Stimulated activated CD4-positive, alpha-beta T cell treated with anti-CD3 and anti-CD28 coated beads, Interleukin-4, amount 100 ng/mL, for 4 hours (primary cell): Measurements from ENCODE around the gene GBX2.

ENCODE experiments used
- DNase-seq, 2 experiments: peaks; one replicate each; pipeline ENCODE4 v3.0.0-alpha.2; 2020

GBX2 gene

GRCh38 chr2:236168110-236169080 is at the start of gene GBX2:
TSS of gene GBX2 (minus strand) at chr2:236168386. CDS start at chr2:236167971, 415 bp downstream.
- no peak for DNase-seq

- DNase-seq, result no peak
Observed at GRCh38 chr2:236217926-236218325, 49.7 kb upstream of the GBX2 start.

DNA sequence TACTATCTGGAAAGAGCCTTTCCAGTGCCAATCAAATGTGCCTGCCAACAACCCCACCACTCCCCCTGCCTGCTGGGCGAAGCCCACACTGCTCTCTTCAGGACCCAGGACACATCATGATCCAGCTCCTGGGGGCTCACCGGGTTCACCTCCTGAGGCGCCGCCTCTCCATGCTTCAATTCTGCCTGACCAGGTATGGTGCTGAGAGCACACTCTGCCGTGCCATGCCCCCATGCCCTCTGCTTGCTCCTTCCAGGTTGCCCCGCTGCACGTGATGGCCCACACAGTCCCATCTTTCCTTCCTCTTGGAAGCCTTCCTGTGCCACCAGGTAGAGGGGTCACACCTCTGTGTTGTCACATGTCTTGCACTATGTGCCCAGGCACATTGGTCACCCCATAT is 48.5 kb upstream of the GBX2 start:
- DNase-seq, result no peak

DNA sequence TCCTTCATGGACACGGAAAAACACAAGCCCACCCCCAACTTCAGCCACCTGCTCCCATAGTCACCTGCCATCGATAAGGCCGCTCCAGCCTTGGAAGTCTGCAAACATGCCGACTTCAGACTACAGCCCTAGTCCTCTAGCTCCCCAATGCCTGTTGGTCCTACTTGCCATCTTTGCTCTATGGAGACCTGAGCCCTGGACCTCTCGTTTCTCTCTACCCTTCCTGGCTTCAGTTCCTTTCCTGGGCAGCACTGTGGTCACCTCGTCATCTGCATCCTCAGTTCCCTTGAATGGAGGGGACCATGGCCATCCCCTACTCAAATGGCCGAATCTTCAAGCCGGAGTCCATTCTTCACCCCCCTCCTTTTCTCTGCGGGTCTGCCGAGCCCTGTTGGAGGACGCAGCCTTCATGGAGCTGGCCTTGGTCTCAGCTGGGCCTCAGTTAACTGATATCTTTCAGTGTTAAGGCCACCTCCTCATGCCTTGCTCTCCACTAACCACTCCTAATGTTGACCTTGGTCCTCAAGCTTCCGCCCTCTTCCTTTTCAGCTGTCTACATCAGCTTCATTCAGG is 47.7 kb upstream of the GBX2 start:
- no peak for DNase-seq

- DNase-seq, result no peak
Observed at GRCh38 chr2:236215196-236215595, 47.0 kb upstream of the GBX2 start.

DNA sequence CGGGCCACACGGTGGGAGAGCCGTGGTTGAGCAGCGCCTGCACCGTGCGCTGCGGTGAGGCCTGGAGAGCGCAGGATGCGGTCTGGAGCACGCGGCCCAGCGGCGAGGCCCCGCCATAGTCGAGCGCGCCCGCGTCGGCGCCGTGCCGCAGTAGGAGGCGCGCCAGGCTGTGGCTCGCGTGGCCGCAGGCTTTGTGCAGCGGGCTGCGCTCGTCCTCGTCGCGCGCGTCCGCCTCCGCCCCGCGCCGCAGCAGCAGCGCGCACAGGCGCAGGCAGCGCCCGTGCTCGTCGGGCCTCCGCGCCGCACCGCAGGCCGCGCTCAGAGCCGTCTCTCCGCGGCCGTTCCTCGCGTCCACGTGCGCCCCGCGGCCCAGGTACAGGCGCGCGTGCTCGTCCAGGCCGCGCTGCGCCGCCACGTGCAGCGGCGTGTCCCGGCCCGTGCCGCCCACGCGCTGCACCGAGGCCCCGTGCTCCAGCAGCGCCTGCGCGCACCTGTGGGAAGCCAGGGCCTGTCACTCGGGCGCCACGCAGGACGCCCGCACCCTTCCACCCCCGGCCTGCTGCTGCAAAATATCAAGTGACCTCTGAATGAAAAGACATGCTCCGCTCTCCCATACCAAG is 46.3 kb upstream of the GBX2 start:
- no peak for DNase-seq

DNA sequence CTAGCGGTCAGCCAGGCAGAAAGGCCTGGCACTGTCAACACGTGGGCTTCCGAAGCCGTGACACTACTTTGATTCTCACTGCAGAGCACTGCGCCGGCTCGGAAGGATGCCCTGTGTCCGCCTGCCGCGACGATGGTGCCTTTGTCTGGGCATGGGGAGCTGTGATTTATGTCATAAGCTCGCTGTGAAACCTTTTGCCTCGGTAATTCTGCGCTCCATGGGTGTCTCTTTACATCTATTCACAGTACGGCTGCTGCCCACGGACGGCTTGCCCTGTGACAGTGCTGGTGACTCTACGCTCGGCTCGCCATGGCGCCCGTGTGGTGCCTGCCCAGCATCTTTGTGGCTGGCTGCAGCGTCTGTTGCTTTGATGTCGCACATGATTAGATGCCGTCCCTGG is 43.1 kb upstream of the GBX2 start:
- DNase-seq, result no peak

- no peak for DNase-seq
Observed at GRCh38 chr2:236210536-236210935, 42.4 kb upstream of the GBX2 start.

GRCh38 chr2:236209996-236210395 is 41.8 kb upstream of the GBX2 start:
- no peak for DNase-seq

- no peak for DNase-seq
Observed at GRCh38 chr2:236209535-236209934, 41.3 kb upstream of the GBX2 start.

DNA sequence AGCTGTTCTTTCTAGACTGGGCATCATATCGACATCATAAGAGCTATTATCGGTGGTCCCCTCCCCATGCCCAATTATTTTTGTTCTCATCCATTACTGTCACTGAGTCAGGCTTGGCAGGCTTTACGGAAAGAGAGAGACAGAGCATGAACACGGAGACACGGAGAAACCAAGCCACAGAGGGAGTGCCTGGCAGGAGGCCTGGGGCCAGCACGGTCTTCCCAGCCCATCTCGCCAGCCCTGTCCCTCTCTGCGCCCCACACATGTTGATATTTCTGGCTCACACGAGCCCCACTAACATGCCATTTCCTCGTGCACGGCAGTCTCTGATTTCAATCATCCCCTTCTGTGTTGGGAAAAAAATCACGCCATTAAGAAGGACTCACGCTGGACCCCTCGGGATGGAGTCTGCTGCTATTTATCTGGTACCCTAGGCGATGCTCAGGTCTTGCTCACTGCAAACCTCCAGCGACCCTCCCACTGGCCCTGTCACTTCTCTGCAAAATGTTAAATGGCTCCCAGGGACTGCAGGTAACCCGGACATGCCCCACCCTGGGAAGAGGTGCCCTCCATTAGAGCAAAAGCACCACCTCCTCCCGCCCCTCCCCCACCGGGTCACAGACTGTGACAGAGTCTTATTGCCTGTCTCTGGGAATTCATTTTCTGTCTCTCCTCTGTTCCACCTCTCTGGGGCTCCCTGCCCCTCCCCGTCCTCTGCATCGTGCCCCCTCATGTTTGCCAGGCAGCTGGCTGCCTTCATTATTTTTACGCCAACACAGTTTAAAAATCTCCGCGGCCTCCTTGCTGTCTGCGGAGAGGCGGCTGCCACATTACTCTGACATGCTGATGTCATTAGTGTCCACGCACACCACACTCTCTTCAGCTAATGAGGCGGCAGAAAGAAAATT is 40.1 kb upstream of the GBX2 start:
- no peak for DNase-seq

DNA sequence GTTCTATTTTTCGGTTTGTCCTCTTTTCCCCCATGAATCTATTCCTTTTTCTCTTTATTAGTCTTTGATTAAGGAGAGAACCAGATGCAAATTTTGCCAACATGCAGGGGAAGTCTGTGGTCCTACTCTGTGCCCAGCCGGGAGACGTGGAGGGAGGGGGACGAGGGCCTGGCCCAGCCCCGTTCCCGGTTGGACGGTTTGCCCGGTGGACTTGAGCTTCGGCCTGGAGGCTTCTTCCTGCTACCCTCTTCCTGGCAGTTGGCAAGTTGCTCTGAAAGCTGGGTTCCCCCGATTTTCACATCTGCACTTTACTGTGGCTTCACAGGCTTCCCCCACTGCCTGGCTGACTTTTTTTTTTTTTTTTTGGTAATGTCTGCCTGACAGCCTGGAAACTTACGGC is 39.3 kb upstream of the GBX2 start:
- DNase-seq, result no peak

- no peak for DNase-seq
Observed at GRCh38 chr2:236205867-236206645, 37.9 kb upstream of the GBX2 start.

DNA sequence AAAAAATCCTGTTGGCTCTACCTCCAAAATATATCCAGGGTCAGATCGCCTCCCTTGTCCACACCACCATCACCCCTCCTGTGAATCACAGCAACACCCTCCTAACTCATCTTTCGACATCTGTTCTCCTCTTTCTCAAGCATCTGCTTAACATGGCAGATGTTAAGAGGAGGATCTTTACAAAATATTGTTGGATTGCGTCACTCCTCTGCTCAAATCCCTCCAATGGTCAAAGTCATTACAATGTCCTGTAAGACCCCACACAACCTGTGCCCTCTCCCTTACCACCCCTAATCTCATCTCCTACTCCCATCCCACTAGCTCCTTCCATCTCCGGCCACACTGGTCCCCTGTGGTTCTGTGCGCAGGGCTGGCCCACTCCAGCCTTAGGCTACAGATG is 36.8 kb upstream of the GBX2 start:
- DNase-seq, result no peak

- DNase-seq, result no peak
Observed at GRCh38 chr2:236200378-236200777, 32.2 kb upstream of the GBX2 start.

DNA sequence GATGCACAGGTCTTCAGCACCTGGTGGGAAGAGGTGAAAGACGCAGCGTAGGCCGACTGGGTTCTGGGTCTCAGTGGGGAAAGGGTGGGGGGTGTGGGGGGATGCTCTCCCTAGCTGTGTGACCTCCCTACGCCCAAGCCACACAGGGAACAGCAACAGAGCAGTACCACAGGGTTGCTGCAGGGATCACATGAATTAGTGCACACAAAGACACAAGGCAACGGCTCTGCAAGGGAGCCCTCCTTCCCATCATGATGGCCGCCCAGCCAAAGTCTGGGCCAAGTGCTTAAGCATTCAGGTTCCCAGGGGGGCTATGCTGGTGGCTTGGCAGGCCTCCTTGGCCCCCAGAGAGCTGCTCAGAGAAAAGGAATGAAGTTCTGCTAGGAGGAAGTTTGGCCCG is 28.2 kb upstream of the GBX2 start:
- no peak for DNase-seq

GRCh38 chr2:236195726-236196125 is 27.5 kb upstream of the GBX2 start:
- no peak for DNase-seq

DNA sequence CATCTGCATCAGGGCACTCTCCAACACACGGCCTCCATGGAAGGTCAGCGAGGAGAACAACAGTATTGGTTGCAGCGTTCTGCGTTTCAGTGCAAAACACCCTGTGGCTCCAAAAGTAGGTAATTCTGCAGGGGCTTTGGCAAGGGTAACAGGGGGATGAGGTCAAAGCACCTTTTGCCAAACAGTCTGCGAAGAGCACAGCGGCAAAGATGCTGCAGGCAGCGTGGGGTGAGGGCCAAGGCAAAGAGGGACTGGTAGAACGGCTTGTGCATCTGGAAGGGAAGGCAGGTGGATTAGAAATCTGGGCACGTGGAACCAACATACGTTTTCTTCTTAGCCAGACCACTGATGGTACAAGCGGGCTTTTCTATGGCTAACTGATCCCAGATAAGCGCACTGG is 26.6 kb upstream of the GBX2 start:
- DNase-seq, result no peak

DNA sequence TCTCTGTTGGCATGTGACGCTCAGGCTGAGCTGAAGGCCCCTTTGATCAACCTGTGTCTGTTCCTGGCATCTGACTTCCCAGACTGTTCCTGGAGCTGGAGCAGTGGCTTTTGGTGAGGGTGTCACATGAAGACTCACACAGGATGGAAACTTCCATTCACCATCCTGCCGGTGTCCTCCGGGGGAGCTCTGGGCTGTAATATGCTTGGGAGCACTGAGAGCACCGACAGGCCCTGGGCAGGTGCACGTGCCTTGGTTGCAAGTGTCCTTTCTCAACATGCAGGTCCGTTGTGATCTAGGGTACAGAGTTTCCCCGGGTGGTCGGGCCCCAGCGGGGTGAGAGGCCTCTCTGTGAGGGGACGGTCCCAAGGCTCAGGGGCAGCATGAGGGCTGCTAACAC is 24.8 kb upstream of the GBX2 start:
- DNase-seq, result no peak

GRCh38 chr2:236190674-236191073 is 22.5 kb upstream of the GBX2 start:
- no peak for DNase-seq

DNA sequence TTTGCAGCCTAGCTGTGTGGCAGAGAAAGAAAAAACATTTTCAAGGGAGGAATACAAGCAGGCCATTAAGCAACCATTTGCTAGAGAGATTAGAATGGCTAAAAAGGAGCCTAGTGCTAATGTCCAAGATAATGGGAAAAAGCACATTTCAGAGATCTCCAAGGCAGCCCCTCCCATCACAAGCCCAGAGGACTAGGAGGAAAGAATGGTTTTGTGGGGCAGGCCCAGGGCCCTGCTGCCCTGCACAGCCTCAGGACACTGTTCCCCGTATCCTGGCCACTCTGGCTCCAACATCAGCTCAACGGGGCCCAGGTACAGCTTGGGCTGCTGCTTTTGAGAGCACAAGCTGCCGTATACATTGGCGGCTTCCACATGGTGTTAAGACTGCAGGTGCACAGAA is 16.5 kb upstream of the GBX2 start:
- DNase-seq, result no peak

GRCh38 chr2:236180831-236181453 is 12.8 kb upstream of the GBX2 start:
- peak in 1 of 2 experiments; percentile 23 for DNase-seq
